NCI-H128 (cell line): ENCODE data around the gene MGAT4C.

ENCODE experiments used
- DNase-seq: peaks from one replicate; lab custom pipeline; 2025; ENCODE audit not compliant: unreplicated experiment; lab: John Stamatoyannopoulos, UW

The MGAT4C gene

DNA sequence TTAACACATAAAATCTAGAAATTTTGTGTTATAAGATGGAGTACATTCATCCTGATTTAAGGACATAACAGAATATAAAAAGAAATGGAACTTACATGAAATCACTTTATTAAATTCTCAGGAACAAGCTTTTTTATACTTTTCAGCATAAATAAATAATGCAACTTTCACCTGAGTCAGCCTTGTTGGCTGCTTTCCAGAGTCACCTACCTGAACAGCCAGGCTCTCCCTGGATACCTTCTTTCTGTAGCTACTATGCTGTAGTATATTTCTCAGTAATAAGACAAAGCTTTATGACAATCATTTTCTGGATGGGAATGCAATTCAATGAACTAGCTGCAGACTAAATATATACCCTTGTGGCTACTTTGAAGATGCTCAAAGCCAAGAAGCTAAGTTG is 270.2 kb downstream of the MGAT4C start:
- DNase-seq, result no peak

DNA sequence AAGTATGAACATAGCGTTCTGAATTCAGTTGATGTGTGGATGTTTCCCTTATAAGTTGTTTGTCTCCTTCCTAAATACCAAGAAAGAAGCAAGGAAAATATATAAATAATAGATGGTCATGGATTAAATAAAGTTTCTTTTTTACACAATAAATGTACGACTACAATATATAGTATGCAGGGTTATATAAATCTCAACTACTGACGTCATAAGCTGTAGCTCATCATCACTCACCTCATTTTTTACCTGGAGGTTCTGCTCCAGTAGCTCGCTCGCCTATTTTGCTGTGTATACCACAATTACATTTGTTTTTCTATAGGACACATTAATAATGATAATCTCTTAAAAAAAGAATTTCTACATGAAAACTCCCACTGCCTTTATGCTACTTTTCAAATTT is 272.6 kb downstream of the MGAT4C start:
- no peak for DNase-seq

DNA sequence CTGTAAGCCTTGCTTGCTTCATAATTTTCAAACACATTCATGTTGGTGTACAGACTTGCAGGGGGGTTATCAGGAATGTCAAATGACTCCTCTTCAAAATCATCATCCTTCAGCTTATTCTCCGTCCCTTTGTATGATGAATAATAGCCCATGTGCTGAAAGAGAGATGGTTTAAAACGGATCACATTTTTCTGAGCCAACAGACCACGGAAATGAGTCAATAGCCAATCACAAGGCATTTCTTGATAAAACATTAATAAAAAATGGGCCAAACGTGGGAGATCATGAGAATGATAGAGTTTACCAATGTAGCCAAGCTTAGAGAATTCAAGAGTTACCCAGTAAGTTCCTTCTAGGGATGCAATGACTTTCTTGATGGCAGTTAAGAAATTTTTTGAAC is 276.6 kb downstream of the MGAT4C start:
- DNase-seq, result no peak

DNA sequence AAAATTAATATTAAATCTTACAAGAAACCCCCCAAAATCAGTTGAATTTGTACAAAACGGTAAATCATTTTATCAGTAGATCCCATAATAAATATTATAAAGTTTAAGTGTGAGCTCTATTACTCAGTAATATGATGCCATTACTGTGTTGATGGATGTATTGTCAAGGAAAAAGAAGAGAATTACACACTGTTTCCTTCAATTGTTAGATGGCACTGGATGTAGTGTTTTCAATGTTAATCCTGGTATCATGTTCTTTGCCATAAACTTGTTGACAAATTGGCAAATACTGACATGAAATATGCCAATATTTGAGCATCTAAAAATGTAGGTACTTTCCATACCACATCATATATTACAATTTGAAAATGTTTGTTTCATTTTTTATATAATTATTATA is 280.5 kb downstream of the MGAT4C start:
- no peak for DNase-seq

DNA sequence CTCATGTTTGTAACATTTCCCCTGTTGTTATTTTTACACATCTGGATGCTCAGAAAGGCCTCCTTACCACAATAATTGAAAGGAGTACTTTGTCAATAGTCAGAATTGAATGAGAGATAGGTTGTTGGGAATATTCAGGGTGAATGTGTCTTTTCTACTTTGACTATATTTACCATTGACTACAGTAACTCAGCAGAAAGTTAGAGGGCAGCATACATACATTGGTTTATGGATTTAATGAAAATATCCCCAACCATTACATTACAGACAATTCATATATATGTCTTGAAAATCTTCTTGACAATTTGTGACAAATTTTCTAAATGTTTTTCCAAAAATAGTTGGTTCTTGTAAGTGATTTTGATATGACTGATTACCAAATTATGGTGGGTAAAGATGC is 284.4 kb downstream of the MGAT4C start:
- DNase-seq, result no peak

DNA sequence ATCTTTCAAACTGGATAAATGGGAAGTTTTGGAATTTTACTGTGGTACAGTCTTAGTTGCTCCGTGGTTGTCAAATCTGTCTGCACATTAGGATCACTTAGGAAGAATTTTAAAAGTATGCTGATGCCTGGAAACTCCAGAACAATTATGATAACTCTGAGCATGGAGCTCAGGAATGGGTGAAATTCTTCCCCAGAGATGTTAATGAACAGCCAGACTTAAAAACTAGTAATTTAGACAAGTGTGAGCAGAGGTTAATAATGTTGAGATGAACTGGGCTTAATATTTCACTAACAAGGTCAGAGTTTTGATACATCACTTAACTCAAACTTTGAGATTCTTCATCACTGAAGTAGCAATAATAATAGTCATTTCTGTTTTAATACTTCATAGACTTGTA is 287.6 kb downstream of the MGAT4C start:
- no peak for DNase-seq

DNA sequence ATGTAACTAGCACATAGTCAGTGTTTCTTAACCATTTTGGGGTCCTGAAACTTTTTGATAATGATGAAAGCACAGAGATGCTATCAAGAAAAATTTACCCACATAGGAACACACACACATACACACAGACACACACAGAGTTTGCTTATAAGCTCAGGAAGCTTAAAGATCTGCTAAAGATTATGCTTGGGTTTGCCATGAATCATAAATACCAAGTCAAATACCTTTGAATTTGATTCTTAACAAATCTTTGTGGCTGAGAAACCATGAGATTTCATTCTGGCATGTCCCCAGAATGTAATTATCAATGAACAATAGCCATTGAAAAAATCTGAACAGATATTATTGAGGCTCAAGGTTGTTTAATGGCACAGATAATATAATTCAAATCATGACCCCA is 292.9 kb downstream of the MGAT4C start:
- DNase-seq, result no peak

DNA sequence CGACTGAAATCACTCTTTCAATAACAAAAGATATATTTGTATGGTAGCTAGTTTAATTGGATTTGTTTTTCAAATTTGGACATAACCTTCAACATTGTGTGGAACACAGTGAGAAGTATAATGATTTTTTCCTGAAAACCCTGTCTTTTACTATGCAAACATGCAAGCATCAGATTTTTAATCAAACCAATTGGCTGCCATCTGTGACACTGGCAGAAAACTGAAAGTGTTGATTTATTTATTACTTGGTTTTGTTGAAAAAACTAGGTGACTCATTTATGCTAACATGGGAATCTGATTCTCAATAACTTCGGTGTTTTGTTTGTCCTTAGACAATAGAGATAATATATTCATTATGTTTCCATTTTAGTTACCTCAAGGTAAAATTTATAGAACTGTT is 300.1 kb downstream of the MGAT4C start:
- DNase-seq, result no peak

DNA sequence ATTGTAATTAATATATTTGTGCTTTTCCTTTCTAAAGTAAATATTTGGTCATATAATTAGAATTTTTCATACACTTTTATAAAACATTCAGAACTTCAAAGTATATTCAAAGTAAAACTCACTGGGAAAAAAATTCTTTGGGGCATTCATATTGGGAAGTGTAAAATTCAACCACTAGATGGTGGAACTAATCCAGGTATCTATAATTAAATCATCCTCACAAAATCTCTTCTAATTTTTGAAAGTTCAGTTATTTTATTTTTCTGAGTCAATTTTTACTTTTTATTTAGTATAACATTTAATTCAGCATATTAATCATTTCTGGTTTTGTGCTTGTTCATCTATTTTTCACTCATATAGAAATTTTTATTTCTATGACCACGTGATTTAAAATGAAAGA is 301.1 kb downstream of the MGAT4C start:
- DNase-seq, result no peak

DNA sequence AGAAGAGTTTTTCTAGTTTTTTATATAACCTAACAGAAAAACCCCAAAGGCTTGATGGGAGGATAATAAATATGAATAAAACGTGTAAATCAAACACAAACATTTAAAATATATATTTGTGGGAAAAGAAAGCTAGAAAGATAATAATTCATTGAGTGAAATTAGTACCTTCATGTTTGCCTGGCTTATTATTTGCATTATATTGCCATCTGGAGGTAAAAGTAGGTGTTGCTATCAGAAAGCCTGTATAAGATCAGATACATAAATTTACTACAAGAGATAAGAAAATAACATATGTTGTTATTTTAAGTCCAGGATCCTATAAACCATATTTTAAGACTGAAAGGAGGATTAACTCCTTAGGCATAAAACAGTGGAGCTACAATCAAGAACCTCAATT is 304.4 kb downstream of the MGAT4C start:
- DNase-seq, result no peak

DNA sequence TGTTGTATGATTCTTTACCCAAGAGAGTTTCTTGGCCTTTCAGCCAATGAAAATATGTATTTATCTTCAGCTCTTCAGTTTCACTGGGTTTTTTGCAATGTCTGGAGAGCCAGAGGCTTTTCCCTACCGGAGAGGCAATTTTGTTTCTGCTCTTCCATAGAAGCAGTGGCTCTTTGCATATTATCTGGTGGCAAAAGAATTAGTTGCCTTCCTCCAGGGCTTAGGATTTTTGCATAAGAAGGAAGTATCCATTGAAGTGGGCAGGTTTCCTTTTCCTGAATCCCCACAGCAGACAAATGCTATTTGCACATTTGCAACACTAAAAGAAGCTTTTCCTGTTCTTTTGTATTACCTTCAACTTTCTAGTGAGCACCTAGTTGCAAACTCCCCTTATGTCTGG is 306.9 kb downstream of the MGAT4C start:
- DNase-seq, result no peak

DNA sequence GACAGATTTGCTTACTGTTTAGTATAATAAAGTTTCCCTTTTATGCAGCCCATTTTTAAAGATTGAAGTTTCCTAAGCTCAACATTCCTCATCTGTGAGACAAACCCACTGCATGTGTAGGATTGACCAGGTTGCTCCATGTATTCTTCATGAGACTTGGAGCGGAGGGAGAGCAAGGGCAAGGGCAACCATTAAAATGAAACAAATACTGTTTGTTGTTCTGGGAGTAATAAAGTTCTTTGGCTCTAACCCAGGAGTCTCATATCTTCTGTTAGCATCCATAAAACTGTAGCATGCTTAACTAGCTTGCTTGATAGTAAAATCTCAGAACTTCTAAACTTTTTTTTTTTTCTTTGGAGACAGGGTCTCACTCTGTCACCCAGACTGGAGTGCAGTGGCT is 307.9 kb downstream of the MGAT4C start:
- DNase-seq, result no peak

DNA sequence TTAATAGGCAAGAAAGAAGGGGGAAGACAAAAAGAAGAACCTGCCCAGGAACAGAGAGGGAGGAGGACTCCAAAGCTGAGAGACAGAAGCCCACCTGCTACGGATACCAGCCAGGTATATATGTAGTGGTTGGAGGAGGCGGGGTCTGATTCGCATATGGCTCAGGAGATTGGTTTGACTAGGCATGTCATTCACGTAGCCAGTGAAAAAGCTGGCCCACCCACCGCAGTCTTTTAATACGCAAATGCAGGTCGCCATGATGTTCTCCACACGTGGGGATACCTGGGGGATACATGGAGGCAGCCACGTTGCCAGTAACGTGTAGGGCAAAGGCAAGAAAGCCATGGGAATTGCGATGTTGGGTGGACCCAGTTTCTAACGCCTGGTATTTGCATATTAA is 308.9 kb downstream of the MGAT4C start:
- DNase-seq, result no peak

DNA sequence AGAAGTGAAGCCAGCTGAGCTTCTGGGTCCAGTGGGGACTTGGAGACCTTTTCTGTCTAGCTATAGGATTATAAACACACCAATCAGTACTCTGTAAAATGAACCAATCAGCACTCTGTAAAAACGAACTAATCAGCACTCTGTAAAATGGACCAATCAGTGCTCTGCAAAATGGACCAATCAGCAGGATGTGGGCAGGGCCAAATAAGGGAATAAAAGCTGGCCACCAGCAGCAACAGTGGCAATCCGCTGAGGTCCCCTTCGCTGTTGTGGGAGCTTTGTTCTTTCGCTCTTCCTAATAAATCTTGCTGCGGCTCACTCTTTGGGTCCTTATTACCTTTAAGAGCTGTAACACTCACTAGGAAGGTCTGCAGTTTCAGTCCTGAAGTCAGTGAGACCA is 309.8 kb downstream of the MGAT4C start:
- no peak for DNase-seq

DNA sequence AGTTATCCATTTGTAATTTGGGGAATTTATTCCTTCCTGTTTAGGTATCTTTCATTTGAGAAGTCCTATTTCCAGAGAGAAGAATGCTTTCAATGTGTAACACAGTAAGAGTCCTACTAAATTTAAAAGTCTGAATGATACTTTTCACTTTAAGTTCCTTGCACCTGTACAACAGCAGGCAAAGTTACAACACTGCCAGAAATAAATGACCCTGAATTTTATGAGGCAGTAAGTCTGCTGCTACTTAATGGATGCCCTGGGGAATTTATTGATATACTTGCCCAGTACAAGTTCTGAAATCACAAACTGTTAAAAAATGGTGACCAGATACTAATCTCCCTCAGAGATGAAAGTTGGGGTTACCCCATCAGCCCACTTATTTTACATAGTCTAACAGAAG is 329.0 kb downstream of the MGAT4C start:
- DNase-seq, result no peak

DNA sequence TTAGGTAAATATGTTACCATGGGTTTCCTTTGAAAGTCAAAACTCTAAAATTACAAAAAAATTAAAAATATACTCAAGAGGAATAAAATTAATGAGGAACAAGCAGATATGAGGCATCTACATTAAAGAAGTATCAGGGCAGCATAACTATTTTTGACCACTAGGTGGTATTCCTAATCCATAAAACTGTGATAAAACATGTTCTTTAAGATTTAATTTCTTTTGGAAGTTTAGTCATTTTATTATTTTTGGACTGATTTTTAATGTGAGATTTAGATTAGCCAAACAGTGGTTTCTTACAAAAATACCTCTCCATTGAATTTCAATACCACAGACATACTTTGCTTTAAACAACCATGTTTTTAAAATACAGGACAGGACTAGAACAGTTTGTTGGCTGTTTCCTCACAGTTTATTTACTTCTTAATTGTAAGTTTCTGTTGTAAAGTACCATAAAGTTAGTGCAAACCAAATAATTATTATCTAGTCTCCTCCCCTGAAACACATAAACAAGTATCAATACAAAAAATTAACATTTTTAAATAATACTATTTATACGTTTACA is 332.3 kb downstream of the MGAT4C start:
- no peak for DNase-seq

DNA sequence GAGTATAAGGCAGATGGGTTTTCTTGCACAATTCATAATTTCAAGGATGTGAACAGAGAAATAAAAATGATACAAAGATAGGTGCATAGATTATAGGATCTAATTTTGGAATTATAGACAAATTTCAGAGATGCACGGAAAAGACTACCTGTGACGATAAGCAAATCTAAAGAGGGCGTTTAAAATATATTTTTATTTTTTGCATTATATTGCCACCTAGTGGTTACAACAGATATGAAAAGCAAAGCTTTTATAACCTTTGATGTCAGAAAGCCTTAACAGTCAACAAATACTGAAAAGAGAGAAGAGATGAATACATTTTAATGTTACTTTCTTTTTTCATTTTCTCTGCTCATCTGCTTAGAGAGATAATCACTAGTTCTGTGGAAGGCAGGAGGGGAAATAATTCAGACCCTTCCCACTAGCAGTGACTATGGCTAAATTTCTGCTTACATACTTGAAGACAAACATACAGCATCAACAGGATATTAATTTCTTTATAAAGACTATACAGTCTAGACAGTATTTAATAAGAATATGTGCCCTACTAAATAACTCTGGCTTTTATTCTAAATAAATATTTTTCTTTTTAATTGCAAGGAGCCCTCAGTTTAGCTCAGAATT is 335.8 kb downstream of the MGAT4C start:
- DNase-seq, result no peak
